ENCODE data around the gene CBLN3. TPM values are rescaled to one million over a fixed set of nuclear protein-coding genes. Genes with fewer than 3 reads are reported as not detected.

CBLN3 gene
- total RNA-seq, 1 donor from 2014 or later, result under 0.01 TPM

GRCh38 chr14:24415421-24416253 is 13.8 kb downstream of the CBLN3 start:
- Histone ChIP-seq H3K27ac (ENCODE audit: low read depth, low read length) (no peak overlapping the region), H3K9ac (ENCODE audit: low read depth in 1 of 3, low read length in 3 of 3) (no peak overlapping the region), H3K27me3 (ENCODE audit: control insufficient read depth in 3 of 3, insufficient read depth in 3 of 3, low read length in 3 of 3) (peaks cover 0 to 6% (median 2%) of the 10 kb centered on the region in 3 donors), H3K9me3 (ENCODE audit: control insufficient read depth in 3 of 3, low read length in 3 of 3) (no peaks in the 10 kb centered on the region), H3K4me1 (ENCODE audit: control insufficient read depth in 3 of 3, insufficient read depth in 3 of 3, low read length in 3 of 3) (peaks cover 0 to 3% (median 2%) of the 10 kb centered on the region in 3 donors), H3K36me3 (ENCODE audit: control insufficient read depth in 3 of 3, insufficient read depth in 3 of 3, low read length in 3 of 3) (peaks cover under 1 to 22% (median 4%) of the 10 kb centered on the region in 3 donors), H3K4me3 (ENCODE audit: low read length in 3 of 3) (no peak overlapping the region)

GRCh38 chr14:24414732-24415420 is 14.6 kb downstream of the CBLN3 start:
- H3K9me3 ChIP-seq (ENCODE audit: control insufficient read depth in 3 of 3, low read length in 3 of 3), result no peaks in the 10 kb centered on the region
- H3K27me3 ChIP-seq (ENCODE audit: control insufficient read depth in 3 of 3, insufficient read depth in 3 of 3, low read length in 3 of 3), result peaks cover 0 to 3% (median 2%) of the 10 kb centered on the region in 3 donors
- H3K4me1 ChIP-seq (ENCODE audit: control insufficient read depth in 3 of 3, insufficient read depth in 3 of 3, low read length in 3 of 3), result peaks cover 0 to 3% (median 2%) of the 10 kb centered on the region in 3 donors
- H3K36me3 ChIP-seq (ENCODE audit: control insufficient read depth in 3 of 3, insufficient read depth in 3 of 3, low read length in 3 of 3), result peaks cover 4 to 26% (median 5%) of the 10 kb centered on the region in 3 donors
- no peak overlapping the region for H3K9ac ChIP-seq (ENCODE audit: low read depth in 1 of 3, low read length in 3 of 3)
- no peak overlapping the region for H3K4me3 ChIP-seq (ENCODE audit: low read length in 3 of 3)
- no peak overlapping the region for H3K27ac ChIP-seq (ENCODE audit: low read depth, low read length)

- Histone ChIP-seq H3K4me3 (ENCODE audit: low read length in 3 of 3) (no peak overlapping the region), H3K27me3 (ENCODE audit: control insufficient read depth in 3 of 3, insufficient read depth in 3 of 3, low read length in 3 of 3) (peaks cover 0 to 3% (median 0%) of the 10 kb centered on the region in 3 donors), H3K9me3 (ENCODE audit: control insufficient read depth in 3 of 3, low read length in 3 of 3) (no peaks in the 10 kb centered on the region), H3K4me1 (ENCODE audit: control insufficient read depth in 3 of 3, insufficient read depth in 3 of 3, low read length in 3 of 3) (peaks cover 0 to 3% (median 2%) of the 10 kb centered on the region in 3 donors), H3K27ac (ENCODE audit: low read depth, low read length) (no peak overlapping the region), H3K9ac (ENCODE audit: low read depth in 1 of 3, low read length in 3 of 3) (no peak overlapping the region), H3K36me3 (ENCODE audit: control insufficient read depth in 3 of 3, insufficient read depth in 3 of 3, low read length in 3 of 3) (peaks cover 4 to 32% (median 5%) of the 10 kb centered on the region in 3 donors)
Measured at GRCh38 chr14:24414077-24414476, 15.4 kb downstream of the CBLN3 start.

- no peak overlapping the region for H3K27ac ChIP-seq (ENCODE audit: low read depth, low read length)
- no peak overlapping the region for H3K4me3 ChIP-seq (ENCODE audit: low read length in 3 of 3)
- peaks cover 5 to 34% (median 8%) of the 10 kb centered on the region in 3 donors for H3K36me3 ChIP-seq (ENCODE audit: control insufficient read depth in 3 of 3, insufficient read depth in 3 of 3, low read length in 3 of 3)
- H3K9me3 ChIP-seq (ENCODE audit: control insufficient read depth in 3 of 3, low read length in 3 of 3), result no peaks in the 10 kb centered on the region
- H3K9ac ChIP-seq (ENCODE audit: low read depth in 1 of 3, low read length in 3 of 3), result no peak overlapping the region
- no peaks in the 10 kb centered on the region for H3K4me1 ChIP-seq (ENCODE audit: control insufficient read depth in 3 of 3, insufficient read depth in 3 of 3, low read length in 3 of 3)
- H3K27me3 ChIP-seq (ENCODE audit: control insufficient read depth in 3 of 3, insufficient read depth in 3 of 3, low read length in 3 of 3), result peaks cover 0 to 4% (median 0%) of the 10 kb centered on the region in 3 donors
Measured at GRCh38 chr14:24411443-24412389, 17.8 kb downstream of the CBLN3 start.

GRCh38 chr14:24409956-24410355 is 19.5 kb downstream of the CBLN3 start:
- peaks cover 0 to 4% (median 0%) of the 10 kb centered on the region in 3 donors for H3K27me3 ChIP-seq (ENCODE audit: control insufficient read depth in 3 of 3, insufficient read depth in 3 of 3, low read length in 3 of 3)
- H3K9me3 ChIP-seq (ENCODE audit: control insufficient read depth in 3 of 3, low read length in 3 of 3), result no peaks in the 10 kb centered on the region
- no peak overlapping the region for H3K4me3 ChIP-seq (ENCODE audit: low read length in 3 of 3)
- H3K27ac ChIP-seq (ENCODE audit: low read depth, low read length), result no peak overlapping the region
- no peaks in the 10 kb centered on the region for H3K4me1 ChIP-seq (ENCODE audit: control insufficient read depth in 3 of 3, insufficient read depth in 3 of 3, low read length in 3 of 3)
- no peak overlapping the region for H3K9ac ChIP-seq (ENCODE audit: low read depth in 1 of 3, low read length in 3 of 3)
- H3K36me3 ChIP-seq (ENCODE audit: control insufficient read depth in 3 of 3, insufficient read depth in 3 of 3, low read length in 3 of 3), result peaks cover 5 to 28% (median 7%) of the 10 kb centered on the region in 3 donors

GRCh38 chr14:24409192-24409591 is 20.3 kb downstream of the CBLN3 start:
- H3K9ac ChIP-seq (ENCODE audit: low read depth in 1 of 3, low read length in 3 of 3), result no peak overlapping the region
- no peak overlapping the region for H3K27ac ChIP-seq (ENCODE audit: low read depth, low read length)
- peaks cover 0 to 4% (median 0%) of the 10 kb centered on the region in 3 donors for H3K27me3 ChIP-seq (ENCODE audit: control insufficient read depth in 3 of 3, insufficient read depth in 3 of 3, low read length in 3 of 3)
- H3K4me1 ChIP-seq (ENCODE audit: control insufficient read depth in 3 of 3, insufficient read depth in 3 of 3, low read length in 3 of 3), result peaks cover 0 to 4% (median 0%) of the 10 kb centered on the region in 3 donors
- H3K9me3 ChIP-seq (ENCODE audit: control insufficient read depth in 3 of 3, low read length in 3 of 3), result no peaks in the 10 kb centered on the region
- peaks cover 3 to 26% (median 5%) of the 10 kb centered on the region in 3 donors for H3K36me3 ChIP-seq (ENCODE audit: control insufficient read depth in 3 of 3, insufficient read depth in 3 of 3, low read length in 3 of 3)
- no peak overlapping the region for H3K4me3 ChIP-seq (ENCODE audit: low read length in 3 of 3)

- Histone ChIP-seq H3K27ac (ENCODE audit: low read depth, low read length) (no peak overlapping the region), H3K4me1 (ENCODE audit: control insufficient read depth in 3 of 3, insufficient read depth in 3 of 3, low read length in 3 of 3) (peaks cover 0 to 4% (median 0%) of the 10 kb centered on the region in 3 donors), H3K9ac (ENCODE audit: low read depth in 1 of 3, low read length in 3 of 3) (no peak overlapping the region), H3K27me3 (ENCODE audit: control insufficient read depth in 3 of 3, insufficient read depth in 3 of 3, low read length in 3 of 3) (peaks cover 0 to 4% (median 0%) of the 10 kb centered on the region in 3 donors), H3K36me3 (ENCODE audit: control insufficient read depth in 3 of 3, insufficient read depth in 3 of 3, low read length in 3 of 3) (peaks cover 3 to 24% (median 5%) of the 10 kb centered on the region in 3 donors), H3K4me3 (ENCODE audit: low read length in 3 of 3) (no peak overlapping the region), H3K9me3 (ENCODE audit: control insufficient read depth in 3 of 3, low read length in 3 of 3) (no peaks in the 10 kb centered on the region)
Measured at GRCh38 chr14:24408764-24409163, 20.7 kb downstream of the CBLN3 start.

- Histone ChIP-seq H3K4me1 (ENCODE audit: control insufficient read depth in 3 of 3, insufficient read depth in 3 of 3, low read length in 3 of 3) (peaks cover 0 to 9% (median 4%) of the 10 kb centered on the region in 3 donors), H3K9ac (ENCODE audit: low read depth in 1 of 3, low read length in 3 of 3) (no peak overlapping the region), H3K27me3 (ENCODE audit: control insufficient read depth in 3 of 3, insufficient read depth in 3 of 3, low read length in 3 of 3) (peaks cover 0 to 4% (median 0%) of the 10 kb centered on the region in 3 donors), H3K4me3 (ENCODE audit: low read length in 3 of 3) (no peak overlapping the region), H3K9me3 (ENCODE audit: control insufficient read depth in 3 of 3, low read length in 3 of 3) (no peaks in the 10 kb centered on the region), H3K36me3 (ENCODE audit: control insufficient read depth in 3 of 3, insufficient read depth in 3 of 3, low read length in 3 of 3) (peaks cover 3 to 15% (median 5%) of the 10 kb centered on the region in 3 donors), H3K27ac (ENCODE audit: low read depth, low read length) (no peak overlapping the region)
Measured at GRCh38 chr14:24407608-24408325, 21.7 kb downstream of the CBLN3 start.

- Histone ChIP-seq H3K4me1 (ENCODE audit: control insufficient read depth in 3 of 3, insufficient read depth in 3 of 3, low read length in 3 of 3) (peaks cover 3 to 13% (median 4%) of the 10 kb centered on the region in 3 donors), H3K27me3 (ENCODE audit: control insufficient read depth in 3 of 3, insufficient read depth in 3 of 3, low read length in 3 of 3) (peaks cover 0 to 4% (median 0%) of the 10 kb centered on the region in 3 donors), H3K27ac (ENCODE audit: low read depth, low read length) (no peak overlapping the region), H3K4me3 (ENCODE audit: low read length in 3 of 3) (no peak overlapping the region), H3K9ac (ENCODE audit: low read depth in 1 of 3, low read length in 3 of 3) (no peak overlapping the region), H3K36me3 (ENCODE audit: control insufficient read depth in 3 of 3, insufficient read depth in 3 of 3, low read length in 3 of 3) (peaks cover 3 to 13% (median 5%) of the 10 kb centered on the region in 3 donors), H3K9me3 (ENCODE audit: control insufficient read depth in 3 of 3, low read length in 3 of 3) (no peaks in the 10 kb centered on the region)
Measured at GRCh38 chr14:24406416-24406815, 23.1 kb downstream of the CBLN3 start.

Measured in skeletal muscle tissue (tissue), 4 donors.